ENCODE results near the gene HERC6. TPM values are rescaled to one million over a fixed set of nuclear protein-coding genes. Genes with fewer than 3 reads are reported as not detected.
"Not testable (repeated sequence)": the region's sequence is repeated elsewhere in the genome, so short reads cannot be mapped to it uniquely, and the experiment has no call there.

HERC6 gene
- polyA plus RNA-seq, 3 donors from 2014 or later: 5.8 to 14.8 (median 13.8) TPM

DNA sequence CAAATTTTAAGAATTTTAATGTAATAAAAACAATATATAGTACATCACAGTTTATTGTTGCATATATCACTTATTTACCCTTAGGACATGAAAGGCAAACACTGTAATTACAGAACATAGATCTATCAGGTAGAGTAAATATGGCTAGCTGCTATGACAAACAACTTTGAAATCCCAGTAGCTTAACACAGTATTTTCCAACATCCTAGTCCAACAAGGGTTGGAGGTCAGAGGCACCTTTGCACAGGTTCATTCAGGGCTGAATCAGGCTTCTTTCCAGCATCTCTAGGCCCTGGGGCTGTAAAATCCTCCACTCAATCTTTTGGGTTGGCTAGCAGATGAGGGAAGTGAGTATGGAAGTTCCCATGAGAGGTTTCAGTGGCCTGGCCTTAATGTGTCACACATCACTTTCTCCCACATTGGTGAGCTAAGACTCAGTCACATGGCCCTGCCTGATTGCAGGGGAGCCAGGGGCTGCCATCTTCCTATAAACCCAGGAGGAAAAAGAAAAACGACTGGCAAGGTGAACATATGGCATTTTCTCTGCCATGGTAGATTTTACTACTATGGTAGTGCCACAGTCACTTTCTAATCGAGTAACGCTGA lies 32.9 kb downstream of the HERC6 start:
- Mint-ChIP-seq H3K27me3 (ENCODE audit: low read depth in 3 of 3) (no peaks in the 10 kb centered on the region), H3K9me3 (no peaks in the 10 kb centered on the region), H3K36me3 (peaks cover 36 to 52% (median 42%) of the 10 kb centered on the region in 3 donors), H3K4me3 (no peak overlapping the region), H3K4me1 (no peaks in the 10 kb centered on the region), H3K27ac (no peak overlapping the region)
- no peak for DNase-seq

DNA sequence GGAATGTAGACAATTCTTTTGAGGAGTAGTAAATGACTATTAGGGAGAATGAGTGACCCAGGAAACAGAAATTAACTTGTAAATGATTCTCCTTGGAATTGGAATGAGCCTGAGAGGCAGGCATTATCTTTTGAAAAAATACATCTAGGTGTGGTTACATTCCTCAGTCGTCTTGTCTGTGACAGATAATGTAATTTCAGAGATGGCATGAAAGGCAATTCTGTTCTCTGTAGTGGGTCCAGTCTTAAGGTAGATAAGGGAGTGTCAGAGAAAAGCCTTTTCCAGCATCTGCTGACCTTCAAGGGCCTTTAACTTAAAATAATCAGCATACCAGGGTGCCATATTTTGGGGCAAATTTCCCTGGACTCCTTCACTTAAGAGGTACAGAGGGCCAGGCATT lies 35.1 kb downstream of the HERC6 start:
- Mint-ChIP-seq H3K9me3 (no peaks in the 10 kb centered on the region), H3K4me3 (no peak overlapping the region), H3K27ac (no peak overlapping the region), H3K36me3 (peaks cover 31 to 47% (median 37%) of the 10 kb centered on the region in 3 donors), H3K27me3 (ENCODE audit: low read depth in 3 of 3) (no peaks in the 10 kb centered on the region), H3K4me1 (no peaks in the 10 kb centered on the region)
- no peak for DNase-seq

DNA sequence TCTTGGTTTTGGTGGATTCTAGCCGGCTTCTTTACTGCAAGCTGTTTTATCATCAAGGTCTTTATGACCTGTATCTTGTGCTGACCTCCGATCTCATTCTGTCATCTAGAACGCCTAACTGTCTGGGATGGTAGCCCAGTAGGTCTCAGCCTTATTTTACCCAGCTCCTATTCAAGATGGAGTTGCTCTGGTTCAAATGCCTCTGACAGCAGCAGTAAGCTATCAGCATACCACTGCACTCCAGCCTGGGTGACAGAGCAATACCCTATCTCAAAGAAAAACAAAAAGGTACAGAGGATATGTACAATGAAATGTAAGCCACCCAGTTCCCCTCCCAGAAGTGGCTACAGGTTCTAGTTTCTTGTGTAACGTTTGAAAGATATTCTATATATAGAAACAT lies 36.1 kb downstream of the HERC6 start:
- Mint-ChIP-seq H3K4me3 (no peak overlapping the region), H3K36me3 (peaks cover 22 to 37% (median 35%) of the 10 kb centered on the region in 3 donors), H3K27me3 (ENCODE audit: low read depth in 3 of 3) (no peaks in the 10 kb centered on the region), H3K9me3 (no peaks in the 10 kb centered on the region), H3K4me1 (no peaks in the 10 kb centered on the region), H3K27ac (peak overlapping the region in 1 of 6 donors; percentile 67)
- DNase-seq: no peak

DNA sequence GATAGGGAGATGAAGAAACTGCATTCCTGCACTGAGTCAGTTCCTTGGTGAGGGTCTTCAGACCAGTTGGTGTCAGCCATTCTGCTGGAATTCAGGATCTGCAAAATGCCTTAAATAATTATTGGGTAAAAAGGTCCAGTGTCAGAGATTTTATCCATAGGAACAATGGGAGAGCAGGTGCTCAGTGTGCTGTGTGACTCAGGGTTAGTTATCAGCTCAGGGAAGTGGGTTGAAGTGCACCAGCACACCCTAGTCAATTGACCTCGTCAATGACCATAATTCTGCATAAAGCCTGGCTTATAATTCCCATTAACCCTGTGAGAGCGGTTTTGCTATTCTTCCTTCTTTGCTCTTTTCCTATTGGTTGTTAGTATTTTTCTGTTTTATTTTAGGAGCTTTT lies 37.3 kb downstream of the HERC6 start:
- Mint-ChIP-seq H3K4me1 (no peaks in the 10 kb centered on the region), H3K4me3 (no peak overlapping the region), H3K27me3 (ENCODE audit: low read depth in 3 of 3) (no peaks in the 10 kb centered on the region), H3K9me3 (no peaks in the 10 kb centered on the region), H3K27ac (peak overlapping the region in 1 of 6 donors; percentile 84), H3K36me3 (peaks cover 14 to 27% (median 25%) of the 10 kb centered on the region in 3 donors)
- DNase-seq: no peak

DNA sequence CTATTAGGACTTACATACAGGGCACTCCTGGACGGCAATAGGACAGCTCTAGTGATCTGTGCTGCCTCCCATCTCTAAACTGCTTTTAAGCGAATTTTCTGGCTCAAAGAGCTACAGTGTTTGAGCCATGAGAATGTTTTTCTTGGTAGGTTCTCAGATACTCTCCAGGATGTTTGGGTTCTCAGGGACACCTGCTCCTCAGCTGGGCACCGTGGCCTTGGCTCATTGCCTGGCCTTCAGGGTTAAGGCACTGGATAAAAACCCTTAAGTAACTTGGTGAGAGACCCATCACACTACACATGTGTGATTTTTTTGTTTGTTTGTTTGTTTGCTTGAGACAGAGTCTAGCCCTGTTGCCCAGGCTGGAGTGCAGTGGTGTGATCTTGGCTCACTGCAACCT lies 39.8 kb downstream of the HERC6 start:
- no peaks in the 10 kb centered on the region for H3K9me3 Mint-ChIP-seq
- no peak overlapping the region for H3K27ac Mint-ChIP-seq
- no peaks in the 10 kb centered on the region for H3K4me1 Mint-ChIP-seq
- no peak overlapping the region for H3K4me3 Mint-ChIP-seq
- H3K36me3 Mint-ChIP-seq: peaks cover 17 to 27% (median 23%) of the 10 kb centered on the region in 3 donors
- no peak for DNase-seq
- H3K27me3 Mint-ChIP-seq (ENCODE audit: low read depth in 3 of 3): no peaks in the 10 kb centered on the region

DNA sequence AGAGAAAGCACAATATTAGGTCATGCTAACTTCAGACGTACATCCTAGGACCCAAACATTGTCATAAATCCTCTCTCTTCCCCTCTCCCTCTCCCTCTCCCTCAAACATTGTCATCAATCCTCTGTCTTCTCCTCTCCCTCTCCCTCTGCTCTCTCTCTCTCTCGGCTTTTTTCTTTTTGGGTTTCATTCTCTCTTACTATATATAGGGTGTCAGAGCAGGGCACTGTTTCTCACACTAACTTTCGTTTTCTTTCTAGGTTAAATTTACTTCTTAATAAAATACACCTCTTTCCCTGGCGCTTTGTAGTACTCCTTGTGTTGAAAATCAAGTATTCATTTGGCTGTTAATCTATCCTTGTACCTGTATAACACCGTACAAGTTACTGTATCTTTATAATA lies 41.2 kb downstream of the HERC6 start:
- Mint-ChIP-seq H3K4me1 (no peaks in the 10 kb centered on the region), H3K4me3 (no peak overlapping the region), H3K27ac (peak overlapping the region in 1 of 6 donors; percentile 14), H3K36me3 (peaks cover 8 to 31% (median 22%) of the 10 kb centered on the region in 3 donors), H3K9me3 (no peaks in the 10 kb centered on the region), H3K27me3 (ENCODE audit: low read depth in 3 of 3) (peaks cover 0 to 3% (median 0%) of the 10 kb centered on the region in 3 donors)
- no peak for DNase-seq

DNA sequence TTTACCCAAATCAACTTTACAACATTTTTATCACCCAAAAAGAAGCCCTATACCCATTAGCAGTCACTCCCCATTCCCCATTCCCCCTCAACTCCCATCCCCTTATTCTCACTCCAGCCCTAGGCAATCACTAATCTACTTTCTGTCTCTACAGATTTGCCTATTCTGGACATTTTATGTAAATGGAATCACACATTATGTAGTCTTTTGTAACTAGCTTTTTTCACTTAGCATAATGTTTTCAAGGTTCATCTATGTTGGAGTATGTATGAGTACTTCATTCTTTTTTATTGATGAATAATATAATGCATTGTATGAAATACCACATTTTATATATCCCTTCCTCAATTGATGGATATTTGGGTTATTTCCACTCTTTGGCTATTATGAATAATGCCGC lies 42.2 kb downstream of the HERC6 start:
- DNase-seq: no peak
- no peaks in the 10 kb centered on the region for H3K4me1 Mint-ChIP-seq
- no peak overlapping the region for H3K27ac Mint-ChIP-seq
- H3K9me3 Mint-ChIP-seq: peaks cover 0 to 1% (median 0%) of the 10 kb centered on the region in 6 donors
- H3K4me3 Mint-ChIP-seq: no peak overlapping the region
- H3K27me3 Mint-ChIP-seq (ENCODE audit: low read depth in 3 of 3): peaks cover 0 to 3% (median 0%) of the 10 kb centered on the region in 3 donors
- H3K36me3 Mint-ChIP-seq: peaks cover 13 to 33% (median 28%) of the 10 kb centered on the region in 3 donors

DNA sequence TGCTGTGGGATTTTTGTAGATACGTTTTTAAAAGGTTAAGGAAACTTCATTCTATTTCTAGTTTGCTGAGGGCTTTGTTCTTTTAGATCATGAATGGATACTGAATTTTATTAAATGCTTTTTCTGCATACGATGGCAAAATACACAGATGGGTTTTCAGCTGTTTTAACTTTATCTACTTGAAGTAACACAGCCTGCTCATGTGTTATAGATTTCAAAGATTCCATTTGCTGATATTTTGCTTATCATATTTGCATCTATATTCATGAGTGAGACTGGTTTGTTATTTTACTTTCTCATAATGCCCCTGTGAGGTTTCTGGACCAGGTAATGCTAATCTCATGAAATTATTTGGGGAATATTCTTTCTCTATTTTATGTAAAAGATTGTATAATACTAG lies 43.8 kb downstream of the HERC6 start:
- no peak for DNase-seq
- no peak overlapping the region for H3K27ac Mint-ChIP-seq
- peaks cover 0 to 1% (median 0%) of the 10 kb centered on the region in 6 donors for H3K9me3 Mint-ChIP-seq
- peaks cover 13 to 38% (median 33%) of the 10 kb centered on the region in 3 donors for H3K36me3 Mint-ChIP-seq
- no peak overlapping the region for H3K4me3 Mint-ChIP-seq
- no peaks in the 10 kb centered on the region for H3K4me1 Mint-ChIP-seq
- peaks cover 0 to 3% (median 0%) of the 10 kb centered on the region in 3 donors for H3K27me3 Mint-ChIP-seq (ENCODE audit: low read depth in 3 of 3)

DNA sequence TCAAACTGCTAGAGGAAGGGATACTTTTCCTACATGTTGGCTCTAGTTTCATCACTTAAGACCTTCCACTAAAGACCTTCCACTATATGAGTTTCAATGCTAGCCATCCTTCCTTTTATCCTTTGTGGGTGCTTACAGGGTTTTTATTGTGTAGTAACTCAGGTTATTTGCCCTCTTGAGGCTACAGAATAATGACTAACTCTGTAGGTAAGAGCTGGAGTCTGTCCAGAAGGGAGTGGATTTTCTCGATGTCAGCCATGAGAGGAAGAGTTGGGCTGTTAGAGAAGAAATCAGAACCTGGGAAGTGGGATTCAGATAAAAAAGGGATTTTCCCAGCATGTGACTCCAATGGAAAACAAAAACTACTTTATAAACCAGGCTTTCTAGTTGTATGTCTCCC lies 50.7 kb downstream of the HERC6 start:
- H3K27ac Mint-ChIP-seq: no peak overlapping the region
- H3K27me3 Mint-ChIP-seq (ENCODE audit: low read depth in 3 of 3): peaks cover 0 to 1% (median 1%) of the 10 kb centered on the region in 3 donors
- H3K9me3 Mint-ChIP-seq: peaks cover 0 to 1% (median 0%) of the 10 kb centered on the region in 6 donors
- DNase-seq: no peak
- H3K4me1 Mint-ChIP-seq: no peaks in the 10 kb centered on the region
- H3K36me3 Mint-ChIP-seq: peaks cover 29 to 53% (median 51%) of the 10 kb centered on the region in 3 donors
- no peak overlapping the region for H3K4me3 Mint-ChIP-seq

DNA sequence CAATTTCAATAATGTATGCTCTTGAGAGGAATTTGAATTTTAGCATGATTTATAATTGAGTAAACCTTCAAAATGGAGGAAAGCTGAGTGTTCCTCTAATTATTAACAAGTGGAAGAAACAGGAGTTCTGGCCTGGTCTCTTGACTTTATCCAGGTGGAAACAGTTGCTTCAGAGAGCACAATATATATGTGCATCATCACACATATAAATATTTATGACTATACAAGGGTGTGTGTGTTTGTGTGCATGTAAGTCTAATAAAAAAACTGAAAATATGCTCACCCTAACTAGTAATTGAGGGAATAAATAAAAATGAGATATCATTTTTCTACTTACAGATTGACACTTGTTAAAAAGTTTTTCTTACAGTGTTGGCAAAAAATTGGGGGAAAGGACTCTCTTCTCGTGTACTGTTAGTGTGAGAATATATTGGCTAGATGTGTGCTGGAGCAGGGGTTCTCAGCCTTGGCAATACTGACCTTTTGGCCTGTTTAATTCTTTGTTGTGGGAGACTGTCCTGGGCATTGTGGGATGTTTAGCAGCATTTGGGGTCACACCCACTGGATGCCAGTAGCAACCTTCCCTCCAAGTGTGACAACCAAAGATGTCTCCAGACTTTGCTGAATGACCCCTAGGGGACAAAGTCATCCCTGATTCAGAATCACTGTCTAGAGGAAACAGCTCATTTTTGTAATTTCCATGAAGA lies 57.5 kb downstream of the HERC6 start:
- Mint-ChIP-seq H3K4me1 (no peaks in the 10 kb centered on the region), H3K27ac (peak overlapping the region in 1 of 6 donors; percentile 60), H3K4me3 (no peak overlapping the region), H3K36me3 (peaks cover 11 to 48% (median 34%) of the 10 kb centered on the region in 3 donors), H3K27me3 (ENCODE audit: low read depth in 3 of 3) (peaks cover 0 to 2% (median 0%) of the 10 kb centered on the region in 3 donors), H3K9me3 (no peaks in the 10 kb centered on the region)
- no peak for DNase-seq

DNA sequence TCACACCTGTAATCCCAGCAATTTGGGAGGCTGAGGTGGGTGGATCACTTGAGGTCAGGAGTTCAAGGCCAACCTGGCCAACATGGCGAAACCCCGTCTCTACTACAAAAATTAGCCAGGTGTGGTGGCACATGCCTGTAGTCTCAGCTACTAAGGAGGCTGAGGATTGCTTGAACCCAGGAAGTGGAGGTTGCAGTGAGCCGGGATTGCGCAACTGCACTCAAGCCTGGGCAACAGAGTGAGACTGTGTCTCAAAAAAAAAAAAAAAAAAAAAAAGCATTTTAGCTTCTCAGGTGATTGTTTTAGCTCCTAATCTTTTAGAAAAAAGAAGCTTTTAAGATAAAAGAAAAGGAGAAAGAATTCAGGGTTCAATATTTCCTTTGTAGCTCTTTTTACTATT lies 59.2 kb downstream of the HERC6 start:
- H3K4me1 Mint-ChIP-seq; DNase-seq; H3K27ac Mint-ChIP-seq; H3K9me3 Mint-ChIP-seq; H3K27me3 Mint-ChIP-seq (ENCODE audit: low read depth in 3 of 3); H3K4me3 Mint-ChIP-seq: not testable (repeated sequence)
- peaks cover 12 to 61% (median 36%) of the 10 kb centered on the region in 3 donors for H3K36me3 Mint-ChIP-seq

DNA sequence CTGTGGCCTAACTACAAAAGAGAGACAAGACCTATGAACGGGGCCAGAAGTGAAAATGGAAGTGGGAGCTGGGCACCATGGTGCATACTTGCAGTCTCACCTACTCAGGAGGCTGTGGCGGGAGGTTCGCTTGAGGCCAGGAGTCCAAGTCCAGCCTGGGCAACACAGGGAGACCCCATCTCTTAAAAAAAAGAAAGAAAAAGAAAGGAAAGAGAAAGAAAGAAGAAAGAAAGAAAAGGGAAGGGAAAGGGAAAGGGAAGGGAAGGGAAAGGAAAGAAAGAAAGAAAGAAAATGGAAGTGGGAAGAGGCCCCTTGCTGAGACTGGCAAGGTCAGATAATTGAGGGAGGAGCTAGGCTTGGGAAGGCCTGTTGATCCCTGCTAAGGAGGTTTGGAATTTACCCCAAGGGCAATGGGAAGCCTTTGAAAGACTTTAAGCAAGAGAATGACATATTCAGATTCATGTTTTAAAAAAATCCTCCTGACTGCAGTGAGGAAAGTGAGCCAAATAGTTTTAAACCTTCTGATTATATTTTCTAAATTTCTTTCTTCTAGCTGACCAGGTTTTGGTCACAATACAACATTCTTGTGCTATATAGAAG lies 60.6 kb downstream of the HERC6 start:
- Mint-ChIP-seq H3K27ac (peak overlapping the region in 1 of 6 donors; percentile 28), H3K36me3 (peaks cover 13 to 55% (median 29%) of the 10 kb centered on the region in 3 donors), H3K9me3 (no peaks in the 10 kb centered on the region), H3K4me1 (no peaks in the 10 kb centered on the region), H3K27me3 (ENCODE audit: low read depth in 3 of 3) (peaks cover 0 to 2% (median 0%) of the 10 kb centered on the region in 3 donors), H3K4me3 (no peak overlapping the region)
- no peak for DNase-seq

DNA sequence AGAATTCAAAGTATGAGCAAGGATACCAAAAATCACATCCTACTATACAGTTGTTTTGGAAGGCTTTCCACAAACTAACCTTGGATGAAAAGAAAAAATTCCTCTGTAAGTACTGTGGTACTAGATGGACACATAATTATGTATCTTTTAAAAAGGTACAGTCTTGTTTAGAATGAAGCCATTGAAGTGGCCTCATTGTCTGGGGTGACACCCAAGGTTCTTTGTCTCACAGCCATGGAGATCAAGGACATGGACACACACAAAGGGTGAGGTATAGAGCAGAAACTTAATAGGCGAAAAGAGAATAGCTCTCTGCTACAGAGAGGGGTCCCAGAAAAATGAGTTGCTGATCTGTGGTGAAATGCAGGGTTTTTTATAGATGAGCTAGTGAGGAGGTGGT lies 61.5 kb downstream of the HERC6 start:
- H3K4me3 Mint-ChIP-seq: no peak overlapping the region
- H3K27ac Mint-ChIP-seq: no peak overlapping the region
- H3K27me3 Mint-ChIP-seq (ENCODE audit: low read depth in 3 of 3): no peaks in the 10 kb centered on the region
- no peaks in the 10 kb centered on the region for H3K9me3 Mint-ChIP-seq
- peaks cover 10 to 49% (median 23%) of the 10 kb centered on the region in 3 donors for H3K36me3 Mint-ChIP-seq
- DNase-seq: no peak
- no peaks in the 10 kb centered on the region for H3K4me1 Mint-ChIP-seq

DNA sequence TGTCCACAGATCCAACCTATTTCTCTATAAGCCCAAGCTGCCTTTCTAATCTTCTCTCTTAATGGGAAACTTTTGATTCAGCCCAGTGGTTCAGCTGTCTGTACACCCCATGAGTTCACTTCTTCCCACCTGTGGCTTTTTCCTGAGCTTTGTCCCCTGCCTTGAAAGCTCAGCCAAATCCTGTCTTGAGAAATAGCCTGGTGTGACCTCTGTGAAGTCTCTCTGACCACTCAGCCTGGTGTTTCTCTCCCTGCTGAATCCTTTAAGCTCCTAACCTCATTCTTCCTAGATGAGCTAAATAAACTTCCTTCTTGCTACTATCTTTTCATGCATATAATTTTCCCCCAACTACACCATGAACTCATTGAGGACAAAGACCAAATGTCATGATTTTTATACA lies 63.0 kb downstream of the HERC6 start:
- H3K9me3 Mint-ChIP-seq: no peaks in the 10 kb centered on the region
- no peak overlapping the region for H3K4me3 Mint-ChIP-seq
- no peak for DNase-seq
- peak overlapping the region in 3 of 6 donors; percentile 1 to 33 (median 3) for H3K27ac Mint-ChIP-seq
- H3K36me3 Mint-ChIP-seq: peaks cover 9 to 43% (median 22%) of the 10 kb centered on the region in 3 donors
- H3K4me1 Mint-ChIP-seq: no peaks in the 10 kb centered on the region
- no peaks in the 10 kb centered on the region for H3K27me3 Mint-ChIP-seq (ENCODE audit: low read depth in 3 of 3)

Measured in immature natural killer cell (primary cell).